SIG-M5 treated with dmso at 0.1 percent for 504 hours (cell line): ENCODE results near the gene THYN1.

Experiments used
- DNase-seq: peaks from one replicate; lab custom pipeline; 2025; ENCODE audit not compliant: unreplicated experiment; lab: John Stamatoyannopoulos, UW

Gene THYN1

GRCh38 chr11:134252346-134253187 lies 585 bp downstream of the THYN1 start:
- peak; percentile 58 for DNase-seq

- no peak for DNase-seq
These were observed 2.5 kb downstream of the THYN1 start for GRCh38 chr11:134250675-134251074.

GRCh38 chr11:134250246-134250645 lies 2.9 kb downstream of the THYN1 start:
- DNase-seq, result no peak

DNA sequence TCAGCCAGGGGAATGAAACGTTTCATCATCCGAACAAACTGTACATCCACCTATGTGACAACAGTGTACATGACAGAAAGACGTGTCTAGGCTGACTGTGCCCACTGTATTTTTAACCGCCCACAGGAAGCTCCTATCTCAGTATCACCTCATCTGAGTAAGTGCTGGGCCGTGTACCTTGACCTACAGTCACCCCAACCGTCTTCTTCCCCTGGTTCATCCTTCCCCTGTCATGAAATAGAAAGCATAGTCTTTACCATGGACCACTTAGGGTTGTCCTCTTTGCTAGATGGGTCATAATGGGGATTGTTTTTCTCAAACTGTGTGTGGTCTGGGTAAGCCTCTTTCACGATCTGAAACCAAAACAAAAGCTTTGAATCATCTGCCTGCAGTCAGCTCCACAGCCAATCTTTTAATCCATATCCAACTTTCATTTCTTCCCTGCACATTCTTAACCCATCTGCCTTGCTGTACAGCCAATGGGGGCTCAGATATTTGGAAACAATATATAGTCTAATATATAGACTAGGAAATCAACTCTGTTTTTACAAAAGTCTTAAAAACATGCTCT lies 4.2 kb downstream of the THYN1 start:
- no peak for DNase-seq

GRCh38 chr11:134246678-134247077 lies 6.5 kb downstream of the THYN1 start:
- no peak for DNase-seq

DNA sequence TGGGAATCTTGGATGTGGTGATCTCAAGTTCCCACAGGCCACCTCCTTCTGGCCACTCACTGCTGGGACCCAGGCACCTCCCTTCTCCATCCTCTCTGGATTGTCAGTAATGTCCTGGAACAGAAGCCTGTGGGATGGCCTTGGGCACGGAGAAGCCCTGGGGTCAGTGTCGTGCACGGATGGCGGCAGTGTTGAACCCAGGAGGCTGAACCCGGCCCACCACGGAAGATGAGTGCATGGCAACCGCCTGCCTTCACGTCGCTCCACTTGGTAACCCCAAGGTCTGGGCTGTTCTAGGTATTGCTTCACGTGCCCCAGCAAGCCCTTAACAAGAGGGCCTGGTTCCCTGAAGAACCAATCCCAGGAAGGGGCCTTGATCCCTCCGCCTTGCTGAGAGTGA lies 7.1 kb downstream of the THYN1 start:
- no peak for DNase-seq

DNA sequence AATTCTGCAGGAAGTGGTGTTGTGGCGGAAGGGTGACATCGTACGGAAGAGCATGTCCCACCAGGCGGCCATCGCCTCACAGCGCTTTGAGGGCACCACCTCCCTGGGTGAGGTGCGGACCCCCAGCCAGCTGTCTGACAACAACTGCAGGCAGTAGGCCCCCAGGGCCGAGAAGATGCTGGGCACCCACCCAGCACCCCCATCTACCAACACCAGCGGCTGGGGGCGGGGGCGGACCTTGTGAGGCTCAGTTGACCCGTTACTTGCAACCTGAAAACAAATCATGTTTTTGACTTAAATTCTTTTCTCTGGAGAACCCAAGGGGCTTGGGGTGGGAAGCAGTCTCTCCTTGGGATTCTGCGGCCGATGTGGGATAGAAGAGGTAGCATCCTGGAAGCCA lies 7.7 kb downstream of the THYN1 start:
- DNase-seq, result no peak

DNA sequence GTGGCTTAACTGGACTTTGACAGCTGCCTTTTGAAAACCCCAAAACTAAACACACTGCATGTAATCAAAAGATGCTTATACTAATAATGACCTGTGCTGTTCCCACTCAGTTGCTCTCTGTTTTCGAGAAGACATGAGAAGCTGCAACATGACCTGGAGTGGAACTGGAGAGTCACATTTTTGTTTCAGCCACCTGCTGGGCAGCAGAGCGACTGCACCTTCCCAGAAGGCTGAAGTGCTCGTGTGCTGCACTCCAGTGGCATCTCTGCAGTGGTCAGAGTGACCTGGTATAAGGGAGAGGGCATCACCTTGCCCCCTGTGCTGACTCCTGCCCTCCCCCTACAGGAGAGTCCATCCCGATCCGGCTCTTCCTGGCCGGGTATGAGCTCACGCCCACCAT lies 8.6 kb downstream of the THYN1 start:
- DNase-seq, result peak; percentile 7

DNA sequence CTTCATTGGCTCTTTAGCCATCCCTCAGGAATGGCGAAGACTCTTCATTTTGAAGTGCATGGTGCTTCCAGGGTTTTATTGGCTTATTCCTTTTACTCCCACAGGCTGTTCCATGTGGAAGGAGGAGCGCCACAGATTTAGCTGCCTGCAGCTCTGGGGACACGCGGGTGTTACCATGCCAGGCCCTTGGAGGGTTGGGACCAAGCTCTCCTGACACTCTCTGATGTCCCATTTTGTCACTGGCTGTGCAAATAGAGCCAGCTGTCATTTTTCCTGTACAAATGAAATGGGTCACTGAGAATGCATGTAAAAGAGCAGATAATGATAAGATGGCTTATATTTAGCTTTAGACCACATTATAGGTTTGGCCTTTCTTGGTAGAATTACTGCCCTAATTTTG lies 9.2 kb downstream of the THYN1 start:
- no peak for DNase-seq

- no peak for DNase-seq
These were observed 10.8 kb downstream of the THYN1 start for GRCh38 chr11:134242376-134242775.

GRCh38 chr11:134240592-134240991 lies 12.6 kb downstream of the THYN1 start:
- no peak for DNase-seq

GRCh38 chr11:134238956-134239355 lies 14.2 kb downstream of the THYN1 start:
- no peak for DNase-seq

DNA sequence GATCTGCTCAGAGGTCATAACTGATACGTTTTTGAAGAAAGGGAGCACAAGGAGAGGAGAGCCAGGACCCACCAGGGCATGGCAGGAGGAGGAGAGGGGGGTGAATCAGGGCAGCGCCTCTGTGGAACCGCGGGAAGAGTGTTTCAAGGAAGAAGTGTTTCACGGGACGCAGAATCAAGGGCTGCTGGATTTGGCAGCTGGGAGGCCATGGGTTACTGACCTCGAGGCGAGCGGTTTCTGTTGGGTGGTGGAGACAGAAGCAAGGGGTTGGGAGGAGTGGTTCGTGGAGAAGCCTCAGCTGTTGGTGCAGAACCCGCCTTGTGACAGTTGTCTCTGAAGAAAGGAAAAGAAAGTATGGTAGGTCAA lies 15.6 kb downstream of the THYN1 start:
- no peak for DNase-seq

GRCh38 chr11:134236834-134237556 lies 16.2 kb downstream of the THYN1 start:
- DNase-seq, result no peak

DNA sequence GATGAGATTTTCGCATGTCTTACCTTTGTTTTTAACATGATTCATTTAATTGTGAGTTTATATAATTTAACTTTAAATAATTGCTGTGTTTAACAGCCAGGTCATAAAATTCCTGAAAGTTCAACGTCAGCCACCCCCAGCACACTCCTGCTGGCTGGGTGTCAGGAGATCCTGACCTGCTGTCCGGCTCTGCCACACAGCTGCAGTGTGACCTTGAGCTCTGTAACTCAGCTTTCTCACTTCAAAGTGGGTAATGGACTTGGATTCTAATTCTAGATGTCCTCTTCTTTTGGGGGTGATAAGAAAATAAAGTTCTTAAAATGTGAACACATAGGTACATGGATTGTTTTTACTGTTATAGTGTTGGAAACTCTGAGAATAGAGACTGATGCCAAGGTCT lies 17.8 kb downstream of the THYN1 start:
- no peak for DNase-seq

DNA sequence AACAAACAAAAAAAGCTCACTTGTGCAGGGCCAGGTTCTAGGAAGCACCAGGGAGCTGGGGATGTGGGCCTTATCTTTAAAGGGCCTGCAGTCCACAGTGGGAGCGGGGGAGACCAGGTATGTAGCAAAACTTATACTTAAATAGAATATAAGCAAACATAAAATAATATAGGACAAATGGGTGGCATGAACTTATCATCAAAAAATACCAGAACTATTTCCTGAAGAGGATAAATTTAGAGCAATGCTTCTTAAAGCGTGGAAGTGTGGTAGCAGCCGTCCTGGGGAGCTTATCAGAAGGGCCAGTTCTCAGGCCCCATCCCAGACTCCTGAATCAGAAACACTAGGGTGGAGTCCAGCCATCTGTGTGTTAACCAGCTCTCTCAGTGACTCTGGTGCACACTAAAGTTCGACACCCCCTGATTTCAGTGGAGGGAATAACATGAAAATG lies 19.4 kb downstream of the THYN1 start:
- DNase-seq, result no peak

DNA sequence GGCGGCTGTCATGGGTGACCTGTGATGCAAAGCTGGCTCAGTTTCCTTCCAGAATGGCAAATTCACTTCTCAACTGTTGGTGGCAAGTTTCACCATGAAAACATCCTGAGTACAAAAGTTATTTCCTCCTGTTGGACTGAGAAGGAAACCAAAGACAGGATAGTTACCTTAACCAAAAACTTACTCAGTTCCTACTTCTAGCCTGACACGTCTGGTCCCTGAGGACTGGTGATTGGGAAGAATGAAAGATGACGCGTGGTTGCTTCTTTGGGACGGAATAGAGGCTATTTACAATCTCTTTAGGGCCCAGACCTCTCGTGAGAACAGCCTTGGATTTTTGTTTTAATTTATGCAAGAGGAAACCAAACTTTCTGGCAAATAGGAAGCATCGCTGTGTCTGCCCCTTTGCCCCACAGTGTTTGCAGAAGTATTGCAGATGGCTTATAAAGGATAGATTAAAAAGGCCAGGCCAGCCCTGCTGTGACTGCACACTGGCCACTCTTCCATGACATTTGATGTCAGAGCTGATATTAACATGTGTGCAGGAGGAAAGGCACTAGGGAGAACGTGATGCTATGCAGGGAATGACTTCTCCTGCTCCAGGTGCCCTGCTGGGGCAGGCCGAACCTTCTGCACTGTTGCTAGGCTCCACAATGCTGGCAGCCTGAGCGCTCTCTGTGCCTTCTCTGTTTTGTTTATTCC lies 21.0 kb downstream of the THYN1 start:
- no peak for DNase-seq

DNA sequence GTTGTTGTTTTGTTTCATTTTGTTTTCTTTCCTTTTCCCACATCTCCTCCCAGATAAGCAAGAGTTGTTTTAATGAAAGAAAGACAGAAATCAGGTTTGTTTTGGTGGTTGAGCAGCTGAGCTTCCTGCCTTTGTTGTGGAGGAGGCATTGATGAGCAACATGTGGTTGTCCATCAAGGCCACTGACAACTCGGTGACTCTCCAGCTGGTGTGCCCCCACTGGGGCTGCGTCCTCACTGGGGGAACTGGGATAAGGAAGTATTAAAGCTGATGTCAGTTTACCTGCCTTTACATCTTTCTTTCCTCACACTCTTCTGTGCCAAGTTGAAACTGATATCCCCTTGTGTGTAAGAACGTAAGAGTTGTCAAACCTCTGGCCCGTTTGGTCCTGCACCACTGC lies 22.8 kb downstream of the THYN1 start:
- no peak for DNase-seq

GRCh38 chr11:134229126-134229790 lies 23.9 kb downstream of the THYN1 start:
- no peak for DNase-seq

GRCh38 chr11:134228625-134229024 lies 24.5 kb downstream of the THYN1 start:
- no peak for DNase-seq

- DNase-seq, result no peak
These were observed 26.3 kb downstream of the THYN1 start for GRCh38 chr11:134226806-134227325.
